MM.1S (cell line): ENCODE results near the gene ADGRG2.

ENCODE experiments used
- CTCF ChIP-seq: fragments of 300-600 bp; sonication (generic); IDR thresholded peaks from 2 replicates; pipeline ENCODE4 v1.5.1; 2016; ENCODE audit warnings: antibody characterized with exemption, low read length, mixed read lengths
- EZH2 ChIP-seq: fragments of 300-600 bp; sonication (generic); optimal IDR thresholded peaks from 2 replicates; pipeline ENCODE3; 2017; ENCODE audit warnings: low read depth, mild to moderate bottlenecking, antibody characterized with exemption, low read length, mixed read lengths
- EZH2phosphoT487 ChIP-seq: fragments of 300-600 bp; sonication (generic); IDR thresholded peaks from 2 replicates; pipeline ENCODE4 v1.6.1; 2018; ENCODE audit warnings: antibody characterized with exemption, low read length

- no peak for TF ChIP-seq CTCF
- no peak for TF ChIP-seq EZH2
- TF ChIP-seq EZH2phosphoT487, result no peak
Observed at GRCh38 chrX:18945483-18945882, 176.8 kb downstream of the ADGRG2 start.
